Mucosa of rectum (tissue), 2 donors: ENCODE measurements around the gene DNAH12.

Experiments used
- H3K27ac ChIP-seq, 2 donors: one replicate each; pipeline ENCODE4 v1.7.0; 2013; ENCODE audit warnings: inconsistent platforms in 2 of 2, low read depth in 2 of 2, low read length in 2 of 2
- H3K27me3 ChIP-seq, 2 donors: one replicate each; pipeline ENCODE4 v1.7.0; 2013; ENCODE audit warnings: low read length in 2 of 2; ENCODE audit not compliant: control insufficient read depth in 2 of 2, insufficient read depth in 2 of 2
- H3K36me3 ChIP-seq, 2 donors: one replicate each; pipeline ENCODE4 v1.7.0; 2013; ENCODE audit warnings: low read length in 2 of 2; ENCODE audit not compliant: control insufficient read depth in 2 of 2, insufficient read depth in 2 of 2
- H3K4me1 ChIP-seq, 2 donors: one replicate each; pipeline ENCODE4 v1.7.0; 2013; ENCODE audit warnings: low read length in 2 of 2, mild to moderate bottlenecking in 1 of 2; ENCODE audit not compliant: control insufficient read depth in 2 of 2, insufficient read depth in 2 of 2
- H3K4me3 ChIP-seq, 2 donors: one replicate each; pipeline ENCODE4 v1.7.0; 2013; ENCODE audit warnings: low read length in 2 of 2
- H3K9ac ChIP-seq, 2 donors: one replicate each; pipeline ENCODE4 v1.7.0; 2013; ENCODE audit warnings: low read length in 2 of 2, low read depth in 1 of 2, mild to moderate bottlenecking in 1 of 2
- H3K9me3 ChIP-seq, 2 donors: one replicate each; pipeline ENCODE4 v1.7.0; 2013; ENCODE audit warnings: low read length in 2 of 2; ENCODE audit not compliant: control insufficient read depth in 2 of 2
- donor health status: healthy.
- donor health status: Normal muscosa, but diverticular disease.

Gene DNAH12

GRCh38 chr3:57261929-57262328 is 282.2 kb downstream of the DNAH12 start:
- H3K27ac ChIP-seq: no peak overlapping the region
- H3K27me3 ChIP-seq: no peaks in the 10 kb centered on the region
- H3K9ac ChIP-seq: no peak overlapping the region
- peaks cover 31 to 54% of the 10 kb centered on the region in 2 donors for H3K36me3 ChIP-seq
- no peaks in the 10 kb centered on the region for H3K9me3 ChIP-seq
- no peak overlapping the region for H3K4me3 ChIP-seq
- no peaks in the 10 kb centered on the region for H3K4me1 ChIP-seq

GRCh38 chr3:57261119-57261518 is 283.0 kb downstream of the DNAH12 start:
- no peaks in the 10 kb centered on the region for H3K27me3 ChIP-seq
- peaks cover 31 to 55% of the 10 kb centered on the region in 2 donors for H3K36me3 ChIP-seq
- no peaks in the 10 kb centered on the region for H3K4me1 ChIP-seq
- no peak overlapping the region for H3K4me3 ChIP-seq
- H3K9me3 ChIP-seq: no peaks in the 10 kb centered on the region
- no peak overlapping the region for H3K27ac ChIP-seq
- H3K9ac ChIP-seq: no peak overlapping the region

- Histone ChIP-seq H3K36me3 (peaks cover 35 to 46% of the 10 kb centered on the region in 2 donors), H3K4me3 (no peak overlapping the region), H3K9me3 (no peaks in the 10 kb centered on the region), H3K4me1 (no peaks in the 10 kb centered on the region), H3K27ac (no peak overlapping the region), H3K27me3 (no peaks in the 10 kb centered on the region), H3K9ac (no peak overlapping the region)
Measured at GRCh38 chr3:57257678-57258077, 286.5 kb downstream of the DNAH12 start.

- H3K36me3 ChIP-seq: peaks cover 35 to 46% of the 10 kb centered on the region in 2 donors
Measured at GRCh38 chr3:57256844-57257243, 287.3 kb downstream of the DNAH12 start.

GRCh38 chr3:57252404-57252803 is 291.7 kb downstream of the DNAH12 start:
- Histone ChIP-seq H3K9me3 (no peaks in the 10 kb centered on the region), H3K4me3 (no peak overlapping the region), H3K27me3 (no peaks in the 10 kb centered on the region), H3K9ac (no peak overlapping the region), H3K4me1 (no peaks in the 10 kb centered on the region), H3K36me3 (peaks cover 26 to 27% of the 10 kb centered on the region in 2 donors), H3K27ac (no peak overlapping the region)

More at GRCh38 chr3:57256844-57257243, 287.3 kb downstream of the DNAH12 start:
- Histone ChIP-seq H3K27ac (no peak overlapping the region), H3K27me3 (no peaks in the 10 kb centered on the region), H3K9me3 (no peaks in the 10 kb centered on the region), H3K9ac (no peak overlapping the region), H3K4me3 (no peak overlapping the region), H3K4me1 (no peaks in the 10 kb centered on the region)

GRCh38 chr3:57244946-57245345 is 299.2 kb downstream of the DNAH12 start:
- H3K27me3 ChIP-seq: no peaks in the 10 kb centered on the region
- H3K9me3 ChIP-seq: no peaks in the 10 kb centered on the region
- no peak overlapping the region for H3K4me3 ChIP-seq
- H3K36me3 ChIP-seq: peaks cover 46 to 59% of the 10 kb centered on the region in 2 donors
- no peaks in the 10 kb centered on the region for H3K4me1 ChIP-seq
- no peak overlapping the region for H3K27ac ChIP-seq
- H3K9ac ChIP-seq: no peak overlapping the region
